GM12878 (cell line): ENCODE data around the gene RASAL2. TPM values are rescaled to one million over a fixed set of nuclear protein-coding genes. Genes with fewer than 3 reads are reported as not detected.

Experiments
- ATAC-seq: fragments of 200-7000 bp; cut with Tn5 transposase; 3 replicates; pipeline ENCODE4 v1.9.1; 2020; ENCODE audit warnings: mild to moderate bottlenecking, moderate library complexity
- BruUV-seq: library from RNA; stranded (reverse); fragments of 400-500 nt; replicated peaks from 2 replicates; lab custom pipeline; 2021; lab: Mats Ljungman, UMichigan
- CTCF ChIA-PET: fragments of 300-600 bp; sonication (Branson Sonifier 250); formaldehyde crosslinking; extraction: SDS; loops from one replicate; lab custom pipeline; 2021; ENCODE audit warnings: inconsistent platforms; lab: Yijun Ruan, JAX
- POLR2A ChIA-PET: fragments of 350-600 bp; formaldehyde crosslinking; extraction: SDS; loops from one replicate; lab custom pipeline; 2021; ENCODE audit warnings: inconsistent platforms; lab: Charles Lee
- RAD21 ChIA-PET: fragments of 300-600 bp; sonication (Branson Sonifier 250); formaldehyde crosslinking; loops from one replicate; lab custom pipeline; 2023; ENCODE audit warnings: antibody characterized with exemption; ENCODE audit not compliant: unreplicated experiment; lab: Charles Lee
- SMC1A ChIA-PET: fragments of 300-600 bp; sonication (Branson Sonifier 250); formaldehyde crosslinking; loops from one replicate; lab custom pipeline; 2023; ENCODE audit not compliant: unreplicated experiment, uncharacterized antibody; lab: Charles Lee
- DNase-seq: peaks from one replicate; pipeline ENCODE4 v3.0.0-alpha.2; 2011; ENCODE audit warnings: low read depth, low spot score
- FAIRE-seq: peaks from 3 replicates; lab custom pipeline; 2011; peaks lifted over from hg19 to GRCh38; lab: Jason Lieb, UNC
- H2AFZ ChIP-seq: 2 replicates; pipeline ENCODE4 v1.6.0; 2011; ENCODE audit warnings: low read depth, low read length, control low read depth; ENCODE audit not compliant: control insufficient read depth
- H3K27ac ChIP-seq: 2 replicates; pipeline ENCODE4 v1.5.1; 2011; ENCODE audit warnings: control low read depth; ENCODE audit not compliant: control insufficient read depth, insufficient read depth
- H3K27me3 ChIP-seq, 2 experiments: replicated peaks in 1 of 2; 2 replicates each; pipeline versions ENCODE4 v1.6.0 to v1.6.1; 2011; ENCODE audit warnings: low read length in 1 of 2; ENCODE audit not compliant: control insufficient read depth in 2 of 2, insufficient read depth in 2 of 2
- H3K36me3 ChIP-seq, 2 experiments: 2 replicates each; pipeline ENCODE4 v1.5.1; 2011; ENCODE audit warnings: low read length in 1 of 2; ENCODE audit not compliant: control insufficient read depth in 2 of 2, insufficient read depth in 2 of 2
- H3K4me1 ChIP-seq: 2 replicates; pipeline ENCODE4 v1.6.1; 2011; ENCODE audit warnings: mild to moderate bottlenecking, low read length, moderate library complexity, mixed read lengths; ENCODE audit not compliant: control insufficient read depth, insufficient read depth
- H3K4me2 ChIP-seq: 2 replicates; pipeline ENCODE4 v1.6.0; 2011; ENCODE audit warnings: control low read depth; ENCODE audit not compliant: control insufficient read depth, insufficient read depth
- H3K4me3 ChIP-seq: fragments of 200-600 bp; sonication (generic); 2 replicates; pipeline ENCODE4 v1.5.1; 2016
- H3K79me2 ChIP-seq: 2 replicates; pipeline ENCODE4 v1.6.0; 2011; ENCODE audit warnings: low read length; ENCODE audit not compliant: control insufficient read depth, insufficient read depth
- H3K9ac ChIP-seq: 2 replicates; pipeline ENCODE4 v1.8.0; 2011; ENCODE audit warnings: low read length, control low read depth, mixed read lengths; ENCODE audit not compliant: control insufficient read depth, insufficient read depth
- H3K9me3 ChIP-seq: replicated peaks from 3 replicates; pipeline ENCODE4 v1.5.1; 2011; ENCODE audit warnings: mild to moderate bottlenecking, low read length; ENCODE audit not compliant: control insufficient read depth, insufficient read depth
- H4K20me1 ChIP-seq: 2 replicates; pipeline ENCODE4 v1.6.0; 2011; ENCODE audit not compliant: control insufficient read depth, insufficient read depth
- CREB1 ChIP-seq: IDR thresholded peaks from 2 replicates; pipeline ENCODE4 v1.6.1; 2012; ENCODE audit warnings: low read depth, mild to moderate bottlenecking, inconsistent platforms
- ETV6 ChIP-seq, 2 experiments: fragments of 450-650 bp in 1 of 2; IDR thresholded peaks in 1 of 2; conservative IDR thresholded peaks in 1 of 2; 2 replicates each; pipeline ENCODE4 v1.6.1; 2014; ENCODE audit warnings: antibody characterized with exemption in 1 of 2, borderline replicate concordance in 1 of 2, low read depth in 1 of 2, mild to moderate bottlenecking in 1 of 2, moderate library complexity in 1 of 2
- HDGF ChIP-seq: fragments of 450-650 bp; IDR thresholded peaks from 2 replicates; pipeline ENCODE4 v1.6.1; 2016; ENCODE audit warnings: antibody characterized with exemption
- RAD51 ChIP-seq: fragments of 450-650 bp; IDR thresholded peaks from 2 replicates; pipeline ENCODE4 v1.6.1; 2016; ENCODE audit warnings: moderate library complexity, mild to moderate bottlenecking, inconsistent platforms
- SMC3 ChIP-seq: IDR thresholded peaks from 2 replicates; pipeline ENCODE4 v1.6.1; 2011; ENCODE audit warnings: low read length, improper control_type of control experiment, borderline replicate concordance
- SPI1 ChIP-seq: IDR thresholded peaks from 2 replicates; pipeline ENCODE4 v1.6.1; 2011; ENCODE audit warnings: low read depth, mild to moderate bottlenecking, low read length, moderate library complexity, borderline replicate concordance; ENCODE audit not compliant: insufficient read depth
- SREBF1 ChIP-seq: IDR thresholded peaks from 2 replicates; pipeline ENCODE4 v1.6.1; 2012; ENCODE audit warnings: mild to moderate bottlenecking, low read length
- SREBF2 ChIP-seq: IDR thresholded peaks from 2 replicates; pipeline ENCODE4 v1.6.1; 2012; ENCODE audit warnings: mild to moderate bottlenecking, low read length
- TCF12 ChIP-seq: IDR thresholded peaks from 2 replicates; pipeline ENCODE4 v1.6.1; 2011; ENCODE audit warnings: low read depth, mild to moderate bottlenecking, low read length
- TCF7 ChIP-seq: IDR thresholded peaks from 2 replicates; pipeline ENCODE4 v1.6.1; 2014; ENCODE audit warnings: antibody characterized with exemption, borderline replicate concordance
- YY1 ChIP-seq: IDR thresholded peaks from 2 replicates; pipeline ENCODE4 v1.6.1; 2011; ENCODE audit warnings: low read depth, mild to moderate bottlenecking, low read length
- ZNF217 ChIP-seq: fragments of 450-650 bp; IDR thresholded peaks from 2 replicates; pipeline ENCODE4 v1.6.1; 2017; ENCODE audit warnings: antibody characterized with exemption, mild to moderate bottlenecking
- WGBS: methylation state at CpG from one replicate; pipeline ENCODE4 v1.1.6; 2016; ENCODE audit warnings: low lambda C conversion rate; ENCODE audit not compliant: insufficient replicate concordance, insufficient coverage; ENCODE audit errors: missing lambda C conversion rate; 5-methylcytosine and 5-hydroxymethylcytosine counted together
- in situ Hi-C: fragments of 300-500 bp; cut with MboI; formaldehyde crosslinking; loops from 9 replicates; pipeline ENCODE4 v1.14.3; 2018; ENCODE audit warnings: mixed read lengths
- intact Hi-C: fragments of 100-400 bp; cut with micrococcal nuclease; formaldehyde crosslinking; loops from one replicate; pipeline ENCODE4 v1.14.2; 2022; ENCODE audit not compliant: unreplicated experiment
- polyA plus RNA-seq, 11 experiments: library from polyadenylated mRNA; depleted of rRNA in 4 of 11; unstranded in 6 of 11; stranded (reverse) in 5 of 11; fragments of >200 nt; fragmentation: Nextera tagmentation in 4 of 11; fragmentation: Illumina TruSeq in 1 of 11; extraction: Ambion mirVana in 4 of 11; extraction: Trizol in 1 of 11; gene quantifications; 1 replicate in 1 of 11; 2 replicates in 10 of 11; pipeline versions ENCODE4 v1.2.1 to v1.2.3, GENCODE V29; 2011 to 2016; ENCODE audit warnings: inconsistent platforms in 2 of 11, missing spikeins in 2 of 11, low read depth in 1 of 11
- total RNA-seq, 4 experiments: library from RNA; depleted of rRNA in 3 of 4; stranded (reverse); fragments of >200 nt in 3 of 4; fragmentation: Illumina TruSeq in 1 of 4; extraction: Trizol in 1 of 4; gene quantifications; 2 replicates each; pipeline versions ENCODE4 v1.2.1 to v1.2.3, GENCODE V29; 2013 to 2021
- TF ChIP-seq, protein P1 (sequence below): fragments of 150-350 bp; IDR thresholded peaks from 2 replicates; pipeline ENCODE4 v1.6.1; 2016; ENCODE audit warnings: low read depth, low read length

RASAL2 gene
- total and polyA plus RNA-seq, 10 of the 15 experiments (the other 5 are each of a cell fraction or from before 2014, with no cell fraction given) = 0.02 to 6.9 (median 0.17) TPM; not detected in 1

DNA sequence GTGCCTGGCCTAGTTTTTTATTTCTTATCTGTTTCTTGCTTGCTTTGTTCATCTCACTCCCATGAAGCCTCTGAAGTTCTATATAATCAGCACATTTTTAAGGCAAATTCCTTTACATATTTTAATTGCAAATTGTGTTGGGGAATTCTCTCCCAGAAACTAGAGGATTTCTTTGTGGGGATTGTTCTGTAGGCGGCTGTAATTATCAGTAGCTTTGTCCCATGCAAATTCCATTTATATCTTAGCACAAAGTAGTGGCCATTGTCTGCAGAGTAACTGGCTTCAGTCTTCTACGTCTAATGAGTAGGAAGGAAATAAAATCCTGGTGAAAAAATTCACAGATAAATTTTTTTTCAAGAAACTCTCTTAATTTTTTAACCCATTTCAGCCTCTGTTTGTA is 367.2 kb downstream of the RASAL2 start (continued):
- TF ChIP-seq, protein P1, sequence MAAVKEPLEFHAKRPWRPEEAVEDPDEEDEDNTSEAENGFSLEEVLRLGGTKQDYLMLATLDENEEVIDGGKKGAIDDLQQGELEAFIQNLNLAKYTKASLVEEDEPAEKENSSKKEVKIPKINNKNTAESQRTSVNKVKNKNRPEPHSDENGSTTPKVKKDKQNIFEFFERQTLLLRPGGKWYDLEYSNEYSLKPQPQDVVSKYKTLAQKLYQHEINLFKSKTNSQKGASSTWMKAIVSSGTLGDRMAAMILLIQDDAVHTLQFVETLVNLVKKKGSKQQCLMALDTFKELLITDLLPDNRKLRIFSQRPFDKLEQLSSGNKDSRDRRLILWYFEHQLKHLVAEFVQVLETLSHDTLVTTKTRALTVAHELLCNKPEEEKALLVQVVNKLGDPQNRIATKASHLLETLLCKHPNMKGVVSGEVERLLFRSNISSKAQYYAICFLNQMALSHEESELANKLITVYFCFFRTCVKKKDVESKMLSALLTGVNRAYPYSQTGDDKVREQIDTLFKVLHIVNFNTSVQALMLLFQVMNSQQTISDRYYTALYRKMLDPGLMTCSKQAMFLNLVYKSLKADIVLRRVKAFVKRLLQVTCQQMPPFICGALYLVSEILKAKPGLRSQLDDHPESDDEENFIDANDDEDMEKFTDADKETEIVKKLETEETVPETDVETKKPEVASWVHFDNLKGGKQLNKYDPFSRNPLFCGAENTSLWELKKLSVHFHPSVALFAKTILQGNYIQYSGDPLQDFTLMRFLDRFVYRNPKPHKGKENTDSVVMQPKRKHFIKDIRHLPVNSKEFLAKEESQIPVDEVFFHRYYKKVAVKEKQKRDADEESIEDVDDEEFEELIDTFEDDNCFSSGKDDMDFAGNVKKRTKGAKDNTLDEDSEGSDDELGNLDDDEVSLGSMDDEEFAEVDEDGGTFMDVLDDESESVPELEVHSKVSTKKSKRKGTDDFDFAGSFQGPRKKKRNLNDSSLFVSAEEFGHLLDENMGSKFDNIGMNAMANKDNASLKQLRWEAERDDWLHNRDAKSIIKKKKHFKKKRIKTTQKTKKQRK = no peak
- TF ChIP-seq YY1 (no peak), TCF12 (no peak)

DNA sequence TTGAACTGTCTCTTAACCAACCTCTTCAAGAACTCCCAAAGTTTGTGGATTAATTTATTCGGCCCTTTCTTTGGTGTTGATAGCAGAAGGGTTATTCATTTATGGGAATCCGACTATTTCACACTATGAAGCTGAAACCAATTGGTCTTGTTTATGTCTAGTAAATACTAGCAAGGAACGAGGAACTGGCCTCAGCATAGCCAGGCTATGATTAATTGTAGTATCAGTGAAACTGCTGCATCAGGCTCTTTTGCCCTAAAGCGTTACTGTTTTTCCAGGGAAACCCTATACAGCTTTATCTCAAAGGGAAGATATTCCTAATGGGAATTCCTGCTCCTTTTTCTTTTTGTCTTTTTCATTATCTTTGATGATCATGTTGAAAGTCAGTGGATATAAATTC is 367.8 kb downstream of the RASAL2 start:
- H3K4me1 ChIP-seq = no peaks in the 10 kb centered on the region
- TF ChIP-seq SPI1 (no peak), SMC3 (no peak), RAD51 (no peak), ETV6 (conservative IDR thresholded peaks at IDR 0.05 in 1 of 2, IDR thresholded peaks at IDR 0.05 in 1 of 2; ENCODE audit: borderline replicate concordance in 1 of 2, low read depth in 1 of 2) (no peak), TCF12 (no peak), HDGF (no peak), ZNF217 (no peak), CREB1 (no peak), SREBF1 (no peak), SREBF2 (no peak), TCF7 (no peak)
- TF ChIP-seq, protein P1 = no peak
- no peaks in the 10 kb centered on the region for H3K79me2 ChIP-seq
- BruUV-seq = no TSS peak
- H3K9me3 ChIP-seq = no peaks in the 10 kb centered on the region
- DNase-seq = no peak
- ChIA-PET CTCF (interaction anchor here (1.8 kb wide), 1 partner anchor 40 kb away, joined by 5 read pairs; no protein-coding TSS in a partner anchor), POLR2A (no interaction called here), RAD21 (no interaction called here), SMC1A (no interaction called here)
- no peaks in the 10 kb centered on the region for H4K20me1 ChIP-seq
- intact Hi-C loops = no loop called here
- H3K27me3 ChIP-seq = no peaks in the 10 kb centered on the region
- in situ Hi-C loops = no loop called here
- 7% methylated on average over 4 of the region's 4 CpGs for WGBS
- no peak overlapping the region for H3K4me3 ChIP-seq
- H3K4me2 ChIP-seq = no peak overlapping the region
- no peaks in the 10 kb centered on the region for H3K36me3 ChIP-seq
- no peak overlapping the region for H2AFZ ChIP-seq
- H3K27ac ChIP-seq = no peak overlapping the region
- FAIRE-seq = no peak
- no peak for ATAC-seq
- no peak overlapping the region for H3K9ac ChIP-seq
